ENCODE data around the gene PTGIS.

PTGIS gene

GRCh38 chr20:49539481-49540231 lies 28.3 kb downstream of the PTGIS start:
- H3K9ac ChIP-seq (ENCODE audit: low read length) = no peak overlapping the region
- H3K9me3 ChIP-seq (ENCODE audit: control insufficient read depth, insufficient read depth, low read depth, low read length) = peaks cover 4% of the 10 kb centered on the region; the same call in 1 of the 2 replicates
- H3K27ac ChIP-seq (ENCODE audit: low read depth, low read length) = no peak overlapping the region
- no peaks in the 10 kb centered on the region for H3K4me1 ChIP-seq (ENCODE audit: control insufficient read depth, insufficient read depth, low read length)
- H3K27me3 ChIP-seq (ENCODE audit: control insufficient read depth, insufficient read depth, low read length) = no peaks in the 10 kb centered on the region
- H3K4me3 ChIP-seq (ENCODE audit: low read depth, low read length) = no peak overlapping the region
- peaks cover 22% of the 10 kb centered on the region; the same call in 1 of the 2 replicates for H3K36me3 ChIP-seq (ENCODE audit: control insufficient read depth, insufficient read depth, low read length)

- Histone ChIP-seq H3K27me3 (ENCODE audit: control insufficient read depth, insufficient read depth, low read length) (no peaks in the 10 kb centered on the region), H3K9me3 (ENCODE audit: control insufficient read depth, insufficient read depth, low read depth, low read length) (peaks cover 4% of the 10 kb centered on the region; the same call in 1 of the 2 replicates), H3K36me3 (ENCODE audit: control insufficient read depth, insufficient read depth, low read length) (peaks cover 18% of the 10 kb centered on the region; the same call in 1 of the 2 replicates), H3K9ac (ENCODE audit: low read length) (no peak overlapping the region), H3K4me1 (ENCODE audit: control insufficient read depth, insufficient read depth, low read length) (no peaks in the 10 kb centered on the region), H3K27ac (ENCODE audit: low read depth, low read length) (no peak overlapping the region), H3K4me3 (ENCODE audit: low read depth, low read length) (no peak overlapping the region)
These were observed 29.0 kb downstream of the PTGIS start for GRCh38 chr20:49538950-49539349.

GRCh38 chr20:49534255-49534712 lies 33.7 kb downstream of the PTGIS start:
- Histone ChIP-seq H3K4me1 (ENCODE audit: control insufficient read depth, insufficient read depth, low read length) (no peaks in the 10 kb centered on the region), H3K4me3 (ENCODE audit: low read depth, low read length) (no peak overlapping the region), H3K27me3 (ENCODE audit: control insufficient read depth, insufficient read depth, low read length) (no peaks in the 10 kb centered on the region), H3K27ac (ENCODE audit: low read depth, low read length) (no peak overlapping the region), H3K9me3 (ENCODE audit: control insufficient read depth, insufficient read depth, low read depth, low read length) (peaks cover 2% of the 10 kb centered on the region; the same call in 1 of the 2 replicates), H3K9ac (ENCODE audit: low read length) (no peak overlapping the region), H3K36me3 (ENCODE audit: control insufficient read depth, insufficient read depth, low read length) (no peaks in the 10 kb centered on the region; the same call in none of the 2 replicates)

- Histone ChIP-seq H3K4me1 (ENCODE audit: control insufficient read depth, insufficient read depth, low read length) (no peaks in the 10 kb centered on the region), H3K4me3 (ENCODE audit: low read depth, low read length) (no peak overlapping the region), H3K27ac (ENCODE audit: low read depth, low read length) (no peak overlapping the region), H3K36me3 (ENCODE audit: control insufficient read depth, insufficient read depth, low read length) (no peaks in the 10 kb centered on the region; the same call in none of the 2 replicates), H3K9me3 (ENCODE audit: control insufficient read depth, insufficient read depth, low read depth, low read length) (no peaks in the 10 kb centered on the region), H3K9ac (ENCODE audit: low read length) (no peak overlapping the region), H3K27me3 (ENCODE audit: control insufficient read depth, insufficient read depth, low read length) (no peaks in the 10 kb centered on the region)
These were observed 35.5 kb downstream of the PTGIS start for GRCh38 chr20:49532285-49532946.

- peaks cover 5% of the 10 kb centered on the region for H3K9me3 ChIP-seq (ENCODE audit: control insufficient read depth, insufficient read depth, low read depth, low read length)
- H3K9ac ChIP-seq (ENCODE audit: low read length) = no peak overlapping the region
- peaks cover 4% of the 10 kb centered on the region; the same call in 1 of the 2 replicates for H3K36me3 ChIP-seq (ENCODE audit: control insufficient read depth, insufficient read depth, low read length)
- no peaks in the 10 kb centered on the region for H3K27me3 ChIP-seq (ENCODE audit: control insufficient read depth, insufficient read depth, low read length)
- H3K4me3 ChIP-seq (ENCODE audit: low read depth, low read length) = no peak overlapping the region
- no peak overlapping the region for H3K27ac ChIP-seq (ENCODE audit: low read depth, low read length)
- no peaks in the 10 kb centered on the region for H3K4me1 ChIP-seq (ENCODE audit: control insufficient read depth, insufficient read depth, low read length)
These were observed 38.5 kb downstream of the PTGIS start for GRCh38 chr20:49529470-49529869.

GRCh38 chr20:49526568-49526967 lies 41.4 kb downstream of the PTGIS start:
- H3K9me3 ChIP-seq (ENCODE audit: control insufficient read depth, insufficient read depth, low read depth, low read length) = peaks cover 5% of the 10 kb centered on the region
- H3K4me3 ChIP-seq (ENCODE audit: low read depth, low read length) = no peak overlapping the region
- H3K9ac ChIP-seq (ENCODE audit: low read length) = no peak overlapping the region
- no peaks in the 10 kb centered on the region for H3K4me1 ChIP-seq (ENCODE audit: control insufficient read depth, insufficient read depth, low read length)
- no peaks in the 10 kb centered on the region for H3K27me3 ChIP-seq (ENCODE audit: control insufficient read depth, insufficient read depth, low read length)
- no peak overlapping the region for H3K27ac ChIP-seq (ENCODE audit: low read depth, low read length)
- H3K36me3 ChIP-seq (ENCODE audit: control insufficient read depth, insufficient read depth, low read length) = peaks cover 9% of the 10 kb centered on the region

- Histone ChIP-seq H3K4me1 (ENCODE audit: control insufficient read depth, insufficient read depth, low read length) (no peaks in the 10 kb centered on the region), H3K9ac (ENCODE audit: low read length) (no peak overlapping the region), H3K36me3 (ENCODE audit: control insufficient read depth, insufficient read depth, low read length) (peaks cover 9% of the 10 kb centered on the region), H3K27me3 (ENCODE audit: control insufficient read depth, insufficient read depth, low read length) (no peaks in the 10 kb centered on the region), H3K4me3 (ENCODE audit: low read depth, low read length) (no peak overlapping the region), H3K9me3 (ENCODE audit: control insufficient read depth, insufficient read depth, low read depth, low read length) (peaks cover 5% of the 10 kb centered on the region), H3K27ac (ENCODE audit: low read depth, low read length) (no peak overlapping the region)
These were observed 41.9 kb downstream of the PTGIS start for GRCh38 chr20:49526056-49526455.

GRCh38 chr20:49523767-49524360 lies 44.1 kb downstream of the PTGIS start:
- no peak overlapping the region for H3K27ac ChIP-seq (ENCODE audit: low read depth, low read length)
- H3K4me1 ChIP-seq (ENCODE audit: control insufficient read depth, insufficient read depth, low read length) = no peaks in the 10 kb centered on the region
- peaks cover 9% of the 10 kb centered on the region for H3K36me3 ChIP-seq (ENCODE audit: control insufficient read depth, insufficient read depth, low read length)
- H3K4me3 ChIP-seq (ENCODE audit: low read depth, low read length) = no peak overlapping the region
- H3K9ac ChIP-seq (ENCODE audit: low read length) = no peak overlapping the region
- H3K9me3 ChIP-seq (ENCODE audit: control insufficient read depth, insufficient read depth, low read depth, low read length) = peaks cover 5% of the 10 kb centered on the region
- H3K27me3 ChIP-seq (ENCODE audit: control insufficient read depth, insufficient read depth, low read length) = no peaks in the 10 kb centered on the region

GRCh38 chr20:49521356-49521755 lies 46.6 kb downstream of the PTGIS start:
- Histone ChIP-seq H3K27ac (ENCODE audit: low read depth, low read length) (no peak overlapping the region), H3K36me3 (ENCODE audit: control insufficient read depth, insufficient read depth, low read length) (peaks cover 9% of the 10 kb centered on the region), H3K4me3 (ENCODE audit: low read depth, low read length) (no peak overlapping the region), H3K4me1 (ENCODE audit: control insufficient read depth, insufficient read depth, low read length) (no peaks in the 10 kb centered on the region), H3K9ac (ENCODE audit: low read length) (no peak overlapping the region), H3K27me3 (ENCODE audit: control insufficient read depth, insufficient read depth, low read length) (no peaks in the 10 kb centered on the region), H3K9me3 (ENCODE audit: control insufficient read depth, insufficient read depth, low read depth, low read length) (peaks cover 5% of the 10 kb centered on the region)

- H3K4me1 ChIP-seq (ENCODE audit: control insufficient read depth, insufficient read depth, low read length) = no peaks in the 10 kb centered on the region
These were observed 48.1 kb downstream of the PTGIS start for GRCh38 chr20:49519777-49520359.

More at GRCh38 chr20:49519777-49520359, 48.1 kb downstream of the PTGIS start:
- no peak overlapping the region for H3K4me3 ChIP-seq (ENCODE audit: low read depth, low read length)
- no peaks in the 10 kb centered on the region for H3K27me3 ChIP-seq (ENCODE audit: control insufficient read depth, insufficient read depth, low read length)
- no peak overlapping the region for H3K9ac ChIP-seq (ENCODE audit: low read length)
- H3K9me3 ChIP-seq (ENCODE audit: control insufficient read depth, insufficient read depth, low read depth, low read length) = peaks cover 3% of the 10 kb centered on the region
- no peak overlapping the region for H3K27ac ChIP-seq (ENCODE audit: low read depth, low read length)
- H3K36me3 ChIP-seq (ENCODE audit: control insufficient read depth, insufficient read depth, low read length) = peaks cover 6% of the 10 kb centered on the region

Data from HUES6 (cell line).